Left lung (tissue), 10 donors: Measurements from ENCODE around the gene CDC42BPA. TPM values are rescaled to one million over a fixed set of nuclear protein-coding genes. Genes with fewer than 3 reads are reported as not detected.
A peak's percentile ranks its signal among the peaks of the same experiment; 100 is the strongest.
"Not testable (repeated sequence)": the region's sequence is repeated elsewhere in the genome, so short reads cannot be mapped to it uniquely, and the experiment has no call there.

Experiments
- ATAC-seq: fragments of 200-7000 bp; cut with Tn5 transposase; one replicate; pipeline ENCODE4 v1.9.1; 2020; ENCODE audit warnings: moderate library complexity
- DNase-seq, 4 donors: peaks; one replicate each; pipeline ENCODE4 v3.0.0-alpha.2; 2013 to 2020
- H3K27ac ChIP-seq, 2 donors: fragments of 200-600 bp; sonication (generic) in 1 of 2; one replicate each; pipeline versions ENCODE4 v1.5.0 to v1.8.0; 2020 to 2021
- H3K27me3 ChIP-seq, 2 donors: fragments of 200-600 bp; sonication (generic) in 1 of 2; one replicate each; pipeline versions ENCODE4 v1.5.0 to v1.8.0; 2020 to 2021
- H3K36me3 ChIP-seq, 2 donors: fragments of 200-600 bp; sonication (generic) in 1 of 2; one replicate each; pipeline versions ENCODE4 v1.5.0 to v1.8.0; 2020 to 2021
- H3K4me1 ChIP-seq, 2 donors: fragments of 200-600 bp; one replicate each; pipeline ENCODE4 v1.8.0; 2021
- H3K4me3 ChIP-seq, 2 donors: fragments of 200-600 bp; sonication (generic) in 1 of 2; one replicate each; pipeline versions ENCODE4 v1.5.0 to v1.8.0; 2020 to 2021; ENCODE audit warnings: mild to moderate bottlenecking in 1 of 2
- H3K9me3 ChIP-seq, 2 donors: fragments of 200-600 bp; sonication (generic) in 1 of 2; one replicate each; pipeline versions ENCODE4 v1.5.0 to v1.8.0; 2020 to 2021
- intact Hi-C, 2 donors: fragments of 100-400 bp; cut with DNase I; formaldehyde crosslinking; loops; one replicate each; pipeline versions ENCODE4 v1.11.2 to v1.14.2; 2022
- polyA plus RNA-seq, 6 donors: library from polyadenylated mRNA; unstranded; fragments of 120-200 nt; gene quantifications; one replicate each; pipeline ENCODE4 v1.2.1, GENCODE V29; 2013; ENCODE audit not compliant: insufficient read length in 6 of 6
- total RNA-seq, 2 donors: library from RNA; stranded (reverse); fragmentation: NEBNext Ultra II Directional; extraction: Animal tissue kit (Norgen Biotek cat#: 25700); gene quantifications; one replicate each; pipeline ENCODE4 v1.2.1, GENCODE V29; 2021
- TF ChIP-seq, protein P1 (sequence below), 2 donors: fragments of 200-600 bp; sonication (generic) in 1 of 2; IDR thresholded peaks; one replicate each; pipeline versions ENCODE4 v1.5.0 to v1.8.0; 2021; ENCODE audit warnings: antibody characterized with exemption in 2 of 2
- donor health status: DM: no; HTN: yes; CAD: no.
- donor health status: DM: no; HTN: no; CAD: no.

CDC42BPA gene
- total and polyA plus RNA-seq, 8 donors: 35.8 to 49.0 (median 43.4) TPM

- Histone ChIP-seq H3K27me3 (no peaks in the 10 kb centered on the region), H3K27ac (no peak overlapping the region), H3K4me1 (no peaks in the 10 kb centered on the region), H3K9me3 (peaks cover 0 to 14% of the 10 kb centered on the region in 2 donors), H3K36me3 (no peaks in the 10 kb centered on the region), H3K4me3 (no peak overlapping the region)
- DNase-seq (no peak), ATAC-seq (no peak)
- TF ChIP-seq, protein P1, sequence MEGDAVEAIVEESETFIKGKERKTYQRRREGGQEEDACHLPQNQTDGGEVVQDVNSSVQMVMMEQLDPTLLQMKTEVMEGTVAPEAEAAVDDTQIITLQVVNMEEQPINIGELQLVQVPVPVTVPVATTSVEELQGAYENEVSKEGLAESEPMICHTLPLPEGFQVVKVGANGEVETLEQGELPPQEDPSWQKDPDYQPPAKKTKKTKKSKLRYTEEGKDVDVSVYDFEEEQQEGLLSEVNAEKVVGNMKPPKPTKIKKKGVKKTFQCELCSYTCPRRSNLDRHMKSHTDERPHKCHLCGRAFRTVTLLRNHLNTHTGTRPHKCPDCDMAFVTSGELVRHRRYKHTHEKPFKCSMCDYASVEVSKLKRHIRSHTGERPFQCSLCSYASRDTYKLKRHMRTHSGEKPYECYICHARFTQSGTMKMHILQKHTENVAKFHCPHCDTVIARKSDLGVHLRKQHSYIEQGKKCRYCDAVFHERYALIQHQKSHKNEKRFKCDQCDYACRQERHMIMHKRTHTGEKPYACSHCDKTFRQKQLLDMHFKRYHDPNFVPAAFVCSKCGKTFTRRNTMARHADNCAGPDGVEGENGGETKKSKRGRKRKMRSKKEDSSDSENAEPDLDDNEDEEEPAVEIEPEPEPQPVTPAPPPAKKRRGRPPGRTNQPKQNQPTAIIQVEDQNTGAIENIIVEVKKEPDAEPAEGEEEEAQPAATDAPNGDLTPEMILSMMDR (IDR thresholded peaks at IDR 0.05): no peak
- intact Hi-C loops: no loop called here
These were observed 32.5 kb downstream of the CDC42BPA start for GRCh38 chr1:227285745-227286144.

DNA sequence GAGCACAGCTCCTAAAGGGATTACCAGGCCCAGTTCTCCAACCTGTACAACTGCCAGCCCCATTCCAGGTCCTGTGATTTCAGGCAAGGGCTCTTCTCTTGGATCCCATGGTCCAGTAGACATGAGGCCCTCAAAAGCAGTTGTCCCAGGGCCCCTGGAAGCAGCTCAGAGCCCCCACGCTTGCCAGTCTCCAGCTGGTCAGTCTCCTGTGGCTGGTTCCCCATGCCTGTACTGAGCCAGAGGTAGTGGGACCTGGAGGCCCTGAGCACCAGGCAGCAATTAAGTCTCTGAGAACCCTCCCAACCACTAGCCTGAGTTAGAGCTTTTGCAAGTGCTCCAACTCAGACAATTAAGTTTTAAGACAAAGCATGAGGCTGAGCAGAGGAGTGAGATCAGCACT is 36.9 kb downstream of the CDC42BPA start:
- TF ChIP-seq, protein P1 (IDR thresholded peaks at IDR 0.05): no peak
- Histone ChIP-seq H3K4me3 (no peak overlapping the region), H3K9me3 (peaks cover 0 to 12% of the 10 kb centered on the region in 2 donors), H3K4me1 (no peaks in the 10 kb centered on the region), H3K27ac (no peak overlapping the region), H3K36me3 (no peaks in the 10 kb centered on the region), H3K27me3 (no peaks in the 10 kb centered on the region)
- intact Hi-C loops: no loop called here
- no peak for ATAC-seq
- DNase-seq: peak in 1 of 4 donors; percentile 53

DNA sequence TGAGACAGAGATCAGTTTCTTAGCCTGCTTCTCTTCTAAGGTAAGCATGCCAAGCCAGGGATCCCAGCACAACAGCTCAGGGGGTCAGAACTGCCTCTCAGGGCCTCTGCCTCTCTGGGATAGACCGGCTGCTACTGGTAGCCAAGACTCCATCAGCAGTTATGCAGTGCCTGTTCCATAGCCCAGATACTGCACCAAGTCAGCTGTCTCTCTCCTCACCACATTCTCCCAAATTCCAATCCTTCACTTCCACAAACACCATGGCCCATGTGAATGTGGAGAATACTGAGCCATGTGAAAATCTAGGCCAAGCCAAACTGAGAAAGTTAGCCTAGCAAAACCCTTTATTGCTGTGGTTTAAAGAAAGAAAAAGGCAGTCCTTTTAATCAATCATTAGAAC is 37.5 kb downstream of the CDC42BPA start:
- Histone ChIP-seq H3K4me3 (no peak overlapping the region), H3K27me3 (no peaks in the 10 kb centered on the region), H3K36me3 (no peaks in the 10 kb centered on the region), H3K4me1 (no peaks in the 10 kb centered on the region), H3K27ac (no peak overlapping the region), H3K9me3 (peaks cover 0 to 10% of the 10 kb centered on the region in 2 donors)
- ATAC-seq: no peak
- intact Hi-C loops: no loop called here
- no peak for DNase-seq
- TF ChIP-seq, protein P1 (IDR thresholded peaks at IDR 0.05): no peak

- H3K4me3 ChIP-seq, H3K9me3 ChIP-seq, intact Hi-C loops, H3K27me3 ChIP-seq, H3K36me3 ChIP-seq, H3K27ac ChIP-seq, H3K4me1 ChIP-seq, ATAC-seq: not testable (repeated sequence)
- peak in 1 of 4 donors; percentile 66 for DNase-seq
These were observed 42.1 kb downstream of the CDC42BPA start for GRCh38 chr1:227276156-227276693.

DNA sequence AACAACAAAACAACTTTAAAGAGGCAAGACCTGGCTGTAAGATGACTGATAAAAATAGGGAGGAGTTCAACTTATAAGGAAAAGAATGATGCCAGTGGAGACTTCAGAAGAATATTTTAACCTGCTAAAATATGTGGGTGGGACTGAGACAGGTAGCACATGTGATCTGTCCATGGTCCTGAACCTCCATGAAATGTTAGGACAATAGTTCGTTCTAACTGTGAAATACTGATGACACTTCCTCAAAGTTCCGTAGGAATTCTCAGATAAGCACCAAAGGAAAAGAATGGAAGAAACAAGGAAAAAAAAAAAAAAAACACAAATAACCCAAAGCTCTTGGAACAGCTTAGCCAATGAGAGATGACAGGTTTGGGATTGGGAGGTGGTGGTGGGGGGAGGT is 44.7 kb downstream of the CDC42BPA start:
- intact Hi-C loops: no loop called here
- H3K27me3 ChIP-seq: no peaks in the 10 kb centered on the region
- ATAC-seq (peak; percentile 59), DNase-seq (peak in 2 of 4 donors; percentile 8 to 23)
- no peaks in the 10 kb centered on the region for H3K4me1 ChIP-seq
- H3K9me3 ChIP-seq: peaks cover 0 to 3% of the 10 kb centered on the region in 2 donors
- no peak overlapping the region for H3K4me3 ChIP-seq
- H3K36me3 ChIP-seq: no peaks in the 10 kb centered on the region
- H3K27ac ChIP-seq: no peak overlapping the region
- TF ChIP-seq, protein P1 (IDR thresholded peaks at IDR 0.05): no peak

DNA sequence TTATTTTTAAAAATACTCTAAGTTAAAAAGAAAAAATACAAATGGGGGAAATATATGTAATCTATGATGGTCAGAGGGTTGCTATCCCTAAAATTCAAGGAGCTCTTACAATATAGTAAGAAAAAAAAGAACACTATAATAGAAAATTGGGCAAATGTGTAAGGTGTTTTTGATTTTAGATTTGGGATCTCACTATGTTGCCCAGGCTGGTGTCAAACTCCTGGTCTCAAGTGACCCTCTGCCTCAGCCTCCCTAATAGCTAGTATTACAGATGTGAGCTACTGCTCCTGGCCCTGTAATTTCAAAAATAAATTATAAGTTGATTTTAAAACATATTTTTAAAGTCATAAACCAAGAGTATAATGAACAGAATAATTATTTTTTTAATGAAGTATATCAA is 45.9 kb downstream of the CDC42BPA start:
- Histone ChIP-seq H3K9me3 (peaks cover 0 to 3% of the 10 kb centered on the region in 2 donors), H3K27me3 (no peaks in the 10 kb centered on the region), H3K27ac (no peak overlapping the region), H3K36me3 (no peaks in the 10 kb centered on the region), H3K4me3 (no peak overlapping the region), H3K4me1 (no peaks in the 10 kb centered on the region)
- DNase-seq (no peak), ATAC-seq (no peak)
- TF ChIP-seq, protein P1 (IDR thresholded peaks at IDR 0.05): no peak
- intact Hi-C loops: no loop called here
